ENCODE data around the gene CDCA5. TPM values are rescaled to one million over a fixed set of nuclear protein-coding genes. Genes with fewer than 3 reads are reported as not detected.

The CDCA5 gene
- total RNA-seq, 6 experiments from 2014 or later: 14.3 to 28.3 (median 26.6) TPM

DNA sequence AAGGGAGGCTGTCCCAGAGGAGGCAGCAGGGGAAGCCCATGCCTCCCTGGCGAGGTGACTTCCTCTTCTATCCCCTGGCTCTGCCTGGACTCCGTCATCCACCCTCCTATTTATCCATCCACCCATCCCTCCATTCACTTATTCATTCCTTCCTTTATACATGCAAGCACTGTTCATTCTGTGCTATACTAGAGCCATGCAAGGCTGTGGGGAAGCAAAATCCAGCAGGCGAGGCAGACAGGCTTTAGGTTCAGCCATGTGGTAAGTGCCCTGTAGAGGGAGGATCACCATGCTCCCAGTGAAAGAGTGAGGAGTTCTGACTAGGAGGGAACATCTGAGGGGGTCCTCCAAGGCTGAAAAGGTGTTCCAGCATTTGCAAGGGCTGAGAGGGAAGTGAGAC, 24.3 kb downstream of the CDCA5 start:
- Mint-ChIP-seq H3K27ac (no peak overlapping the region), H3K4me1 (ENCODE audit: low read depth) (peaks cover 7% of the 10 kb centered on the region; the same call in 1 of the 2 replicates), H3K9me3 (no peaks in the 10 kb centered on the region), H3K27me3 (ENCODE audit: insufficient read depth) (peaks cover 9% of the 10 kb centered on the region), H3K36me3 (ENCODE audit: low read depth) (no peaks in the 10 kb centered on the region), H3K4me3 (no peak overlapping the region)
- no peak for DNase-seq
- TF ChIP-seq, protein P1, sequence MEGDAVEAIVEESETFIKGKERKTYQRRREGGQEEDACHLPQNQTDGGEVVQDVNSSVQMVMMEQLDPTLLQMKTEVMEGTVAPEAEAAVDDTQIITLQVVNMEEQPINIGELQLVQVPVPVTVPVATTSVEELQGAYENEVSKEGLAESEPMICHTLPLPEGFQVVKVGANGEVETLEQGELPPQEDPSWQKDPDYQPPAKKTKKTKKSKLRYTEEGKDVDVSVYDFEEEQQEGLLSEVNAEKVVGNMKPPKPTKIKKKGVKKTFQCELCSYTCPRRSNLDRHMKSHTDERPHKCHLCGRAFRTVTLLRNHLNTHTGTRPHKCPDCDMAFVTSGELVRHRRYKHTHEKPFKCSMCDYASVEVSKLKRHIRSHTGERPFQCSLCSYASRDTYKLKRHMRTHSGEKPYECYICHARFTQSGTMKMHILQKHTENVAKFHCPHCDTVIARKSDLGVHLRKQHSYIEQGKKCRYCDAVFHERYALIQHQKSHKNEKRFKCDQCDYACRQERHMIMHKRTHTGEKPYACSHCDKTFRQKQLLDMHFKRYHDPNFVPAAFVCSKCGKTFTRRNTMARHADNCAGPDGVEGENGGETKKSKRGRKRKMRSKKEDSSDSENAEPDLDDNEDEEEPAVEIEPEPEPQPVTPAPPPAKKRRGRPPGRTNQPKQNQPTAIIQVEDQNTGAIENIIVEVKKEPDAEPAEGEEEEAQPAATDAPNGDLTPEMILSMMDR (IDR thresholded peaks at IDR 0.05): no peak

DNA sequence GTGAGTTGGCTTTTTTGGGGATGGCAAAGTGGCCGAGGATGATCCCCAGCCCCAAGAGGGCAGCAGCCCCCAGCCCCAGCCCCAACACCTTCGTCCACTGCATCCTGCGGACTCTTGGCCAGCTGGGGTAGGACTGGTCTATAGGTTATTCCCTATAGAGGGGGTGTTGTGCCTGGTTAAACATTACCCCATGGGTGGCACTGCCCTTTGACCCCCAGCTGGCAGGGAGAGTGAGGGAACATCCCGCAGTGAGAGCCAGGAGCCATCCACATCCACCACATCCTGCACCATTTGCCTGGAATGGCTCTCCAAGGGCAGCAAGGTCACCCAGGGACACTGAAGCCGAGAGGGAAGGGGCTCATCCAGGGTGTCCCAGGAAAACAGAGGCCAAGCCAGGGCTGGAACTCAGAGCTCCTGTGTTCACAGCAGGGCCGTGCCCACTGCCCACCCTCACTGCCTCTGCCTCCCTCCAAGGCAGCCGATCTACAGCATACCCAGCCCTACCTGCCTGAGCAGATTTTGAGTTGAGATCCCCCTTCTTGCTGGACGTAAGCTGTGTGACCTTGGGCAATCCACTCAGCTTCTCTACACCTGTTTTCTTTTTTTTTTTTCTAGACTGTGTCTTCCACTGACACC, 25.3 kb downstream of the CDCA5 start, which contains the start of gene NAALADL1:
NAALADL1 (minus strand) TSS at position 135 of the 636 bp plus-strand sequence; CDS start at position 103, 32 bp downstream.
- Mint-ChIP-seq H3K27me3 (ENCODE audit: insufficient read depth) (peaks cover 18% of the 10 kb centered on the region), H3K27ac (no peak within 1 kb of the TSS), H3K9me3 (no peaks in the 10 kb centered on the region), H3K36me3 (ENCODE audit: low read depth) (no peaks in the 10 kb centered on the region), H3K4me1 (ENCODE audit: low read depth) (peaks cover 7% of the 10 kb centered on the region; the same call in 1 of the 2 replicates), H3K4me3 (no peak within 1 kb of the TSS)
- TF ChIP-seq, protein P1 (IDR thresholded peaks at IDR 0.05): no peak
- DNase-seq: no peak

DNA sequence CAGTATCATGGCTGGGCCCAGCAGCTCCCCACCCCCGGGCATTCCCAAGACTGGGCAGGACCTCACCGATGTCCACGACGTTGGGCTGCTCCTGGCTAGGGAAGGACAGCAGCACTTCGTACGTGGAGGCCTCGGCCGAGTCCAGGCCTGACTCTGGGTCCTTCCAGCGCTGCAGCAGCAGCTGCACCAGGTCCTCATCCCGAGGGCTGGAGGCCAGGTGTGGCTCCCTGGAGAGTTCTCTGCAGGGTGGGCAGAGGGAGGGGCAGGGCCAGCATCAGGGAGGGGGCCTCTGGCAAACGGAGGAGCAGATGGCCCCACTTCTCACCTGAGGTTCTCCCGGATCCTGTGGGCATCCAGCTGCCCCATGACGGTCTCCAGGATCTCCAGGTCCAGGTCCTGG, 25.8 kb downstream of the CDCA5 start:
- H3K4me1 Mint-ChIP-seq (ENCODE audit: low read depth): peaks cover 7% of the 10 kb centered on the region; the same call in 1 of the 2 replicates
- DNase-seq: no peak
- H3K27ac Mint-ChIP-seq: no peak overlapping the region
- H3K4me3 Mint-ChIP-seq: no peak overlapping the region
- H3K36me3 Mint-ChIP-seq (ENCODE audit: low read depth): no peaks in the 10 kb centered on the region
- H3K27me3 Mint-ChIP-seq (ENCODE audit: insufficient read depth): peaks cover 18% of the 10 kb centered on the region
- TF ChIP-seq, protein P1 (IDR thresholded peaks at IDR 0.05): no peak
- H3K9me3 Mint-ChIP-seq: no peaks in the 10 kb centered on the region

DNA sequence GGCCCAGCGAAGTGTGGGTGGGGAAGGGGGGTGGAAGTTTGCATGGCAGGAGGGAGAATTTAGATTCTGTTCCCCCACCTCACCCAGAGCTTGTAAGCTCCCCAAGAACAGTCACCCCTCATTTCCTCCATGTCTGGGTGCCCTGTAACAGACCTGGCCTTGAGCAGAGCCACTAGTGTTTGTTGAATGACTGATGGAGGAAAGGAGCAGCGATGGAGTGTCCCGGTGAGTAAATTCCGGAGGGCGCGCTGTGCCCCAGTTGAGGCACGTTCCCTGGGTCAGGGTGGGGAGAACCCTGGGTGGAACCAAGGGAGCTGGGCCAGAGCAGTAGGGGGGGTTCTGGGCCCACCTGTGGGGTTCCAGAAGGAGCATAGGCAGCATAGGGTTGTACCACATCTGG, 26.3 kb downstream of the CDCA5 start:
- Mint-ChIP-seq H3K36me3 (ENCODE audit: low read depth) (no peaks in the 10 kb centered on the region), H3K27me3 (ENCODE audit: insufficient read depth) (peaks cover 18% of the 10 kb centered on the region), H3K27ac (no peak overlapping the region), H3K9me3 (no peaks in the 10 kb centered on the region), H3K4me3 (no peak overlapping the region), H3K4me1 (ENCODE audit: low read depth) (peaks cover 7% of the 10 kb centered on the region; the same call in 1 of the 2 replicates)
- DNase-seq: no peak
- TF ChIP-seq, protein P1 (IDR thresholded peaks at IDR 0.05): no peak

DNA sequence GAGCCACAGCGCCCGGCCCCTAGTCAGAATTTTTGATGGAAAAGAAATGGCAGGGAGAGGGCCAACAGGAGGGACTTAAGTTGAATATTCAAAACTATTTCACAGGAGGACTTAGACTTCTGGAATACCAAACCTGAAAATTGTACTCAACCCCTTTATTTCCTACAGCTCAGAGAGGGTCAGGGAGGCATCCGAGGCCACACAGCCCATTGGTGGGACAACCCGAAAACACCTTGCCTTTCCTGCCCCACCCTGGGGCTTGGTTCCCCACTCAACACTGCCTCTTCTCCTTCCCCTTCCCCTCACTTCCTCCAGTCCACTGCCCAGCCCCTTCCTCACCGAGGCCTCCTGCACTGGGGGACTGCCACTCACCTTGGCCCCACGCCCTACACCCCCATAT, 26.8 kb downstream of the CDCA5 start:
- H3K4me3 Mint-ChIP-seq: no peak overlapping the region
- H3K36me3 Mint-ChIP-seq (ENCODE audit: low read depth): no peaks in the 10 kb centered on the region
- H3K27ac Mint-ChIP-seq: no peak overlapping the region
- no peak for DNase-seq
- TF ChIP-seq, protein P1 (IDR thresholded peaks at IDR 0.05): no peak
- H3K4me1 Mint-ChIP-seq (ENCODE audit: low read depth): peaks cover 7% of the 10 kb centered on the region; the same call in 1 of the 2 replicates
- H3K27me3 Mint-ChIP-seq (ENCODE audit: insufficient read depth): peaks cover 18% of the 10 kb centered on the region
- no peaks in the 10 kb centered on the region for H3K9me3 Mint-ChIP-seq

Measured in HFFc6 (cell line).